GM19193 (cell line): Measurements from ENCODE around the gene PGC.

ENCODE experiments used
- POLR2A ChIP-seq: IDR thresholded peaks from 4 replicates; pipeline ENCODE4 v1.6.1; 2011; ENCODE audit not compliant: insufficient read depth, insufficient read length; ENCODE audit errors: extremely low read depth

PGC gene

DNA sequence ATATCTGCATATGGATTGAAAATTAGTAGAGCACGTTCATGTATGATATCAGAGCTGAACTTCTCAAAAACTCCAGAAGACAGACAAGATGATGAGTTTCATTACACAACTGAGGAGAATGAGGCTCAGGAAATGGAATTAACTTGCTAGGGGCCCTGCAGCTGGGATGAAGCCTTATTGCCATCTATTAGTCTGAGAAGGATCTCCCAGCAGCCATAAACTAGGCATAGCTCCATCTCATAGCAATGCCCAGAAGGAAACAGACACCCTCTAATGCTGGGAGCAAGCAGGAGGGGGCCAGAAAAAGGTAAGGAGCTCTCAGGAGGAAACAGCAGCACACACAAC lies 29.8 kb downstream of the PGC start:
- TF ChIP-seq POLR2A: no peak

DNA sequence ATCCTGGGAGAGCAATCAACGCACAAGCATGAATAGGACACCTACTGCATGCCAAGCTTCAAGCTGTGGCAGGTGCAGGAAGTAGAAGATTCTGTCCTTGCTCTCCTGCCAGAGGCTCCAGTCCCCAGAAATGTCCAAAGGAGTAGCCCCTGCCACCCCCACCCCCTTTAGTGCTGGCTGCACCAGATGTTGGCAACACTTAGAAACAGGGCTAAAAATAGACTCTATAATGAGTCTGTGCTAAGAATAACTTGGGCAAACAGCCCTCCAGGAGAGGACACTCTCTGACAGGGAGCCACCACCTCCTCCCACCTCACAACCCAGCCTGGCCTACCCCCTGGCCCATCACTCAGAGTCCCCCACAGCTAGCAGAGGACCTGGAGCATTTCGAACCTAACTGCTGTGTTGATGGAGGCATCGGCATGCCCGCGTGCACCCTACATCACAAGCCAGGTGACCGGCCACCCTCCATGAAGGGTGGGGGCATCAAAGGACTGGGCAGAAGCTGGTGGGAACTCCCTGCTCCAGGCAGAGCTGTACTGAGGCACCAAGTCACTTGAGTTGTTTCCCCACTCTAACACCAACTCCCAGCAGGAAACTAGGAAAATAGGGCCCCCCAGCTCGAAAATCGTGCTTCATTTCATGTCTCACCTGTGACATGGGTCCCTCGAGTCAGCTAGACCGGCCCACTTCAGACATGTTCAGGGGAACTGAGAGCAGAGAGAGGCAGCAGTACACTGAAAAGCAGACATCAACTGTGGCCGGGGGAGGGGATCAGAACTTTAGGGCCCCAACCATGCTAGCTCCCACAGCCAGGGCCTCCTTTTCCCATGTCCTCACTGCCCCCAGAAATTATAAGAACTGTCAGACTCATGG lies 30.4 kb downstream of the PGC start:
- TF ChIP-seq POLR2A: no peak

DNA sequence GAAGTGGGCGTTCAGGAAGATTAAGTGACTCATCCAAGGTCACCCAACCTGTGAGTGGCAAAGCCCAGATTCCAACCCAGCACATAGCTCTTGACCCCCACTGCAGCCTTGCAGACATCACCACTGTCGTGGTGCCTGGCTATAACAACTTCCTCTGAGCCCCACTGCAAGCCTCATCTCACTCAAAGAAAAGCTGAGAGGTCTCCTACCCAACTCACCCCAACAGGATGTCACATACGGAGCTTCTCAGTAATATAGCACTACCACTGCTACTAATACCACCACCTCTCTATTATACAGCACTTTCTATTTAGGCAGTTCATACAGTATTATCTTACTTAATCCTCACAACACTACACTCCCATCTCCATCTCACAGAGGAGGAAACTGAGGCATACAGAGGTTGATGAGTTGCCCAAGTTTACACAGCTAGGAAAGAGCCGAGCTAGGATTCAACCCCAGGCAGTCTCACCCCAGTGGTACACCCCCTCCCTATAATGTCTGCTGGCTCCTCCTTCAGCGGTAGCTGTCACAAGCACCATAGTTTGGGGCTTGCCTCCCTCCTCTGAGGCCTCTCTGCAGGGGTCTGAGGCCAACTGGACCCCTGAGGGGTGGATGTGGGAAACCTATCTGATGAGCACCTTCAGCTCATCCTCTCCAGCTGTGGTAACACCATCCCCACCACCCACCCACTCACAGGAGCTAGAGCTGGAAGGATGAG lies 31.2 kb downstream of the PGC start:
- TF ChIP-seq POLR2A: no peak

DNA sequence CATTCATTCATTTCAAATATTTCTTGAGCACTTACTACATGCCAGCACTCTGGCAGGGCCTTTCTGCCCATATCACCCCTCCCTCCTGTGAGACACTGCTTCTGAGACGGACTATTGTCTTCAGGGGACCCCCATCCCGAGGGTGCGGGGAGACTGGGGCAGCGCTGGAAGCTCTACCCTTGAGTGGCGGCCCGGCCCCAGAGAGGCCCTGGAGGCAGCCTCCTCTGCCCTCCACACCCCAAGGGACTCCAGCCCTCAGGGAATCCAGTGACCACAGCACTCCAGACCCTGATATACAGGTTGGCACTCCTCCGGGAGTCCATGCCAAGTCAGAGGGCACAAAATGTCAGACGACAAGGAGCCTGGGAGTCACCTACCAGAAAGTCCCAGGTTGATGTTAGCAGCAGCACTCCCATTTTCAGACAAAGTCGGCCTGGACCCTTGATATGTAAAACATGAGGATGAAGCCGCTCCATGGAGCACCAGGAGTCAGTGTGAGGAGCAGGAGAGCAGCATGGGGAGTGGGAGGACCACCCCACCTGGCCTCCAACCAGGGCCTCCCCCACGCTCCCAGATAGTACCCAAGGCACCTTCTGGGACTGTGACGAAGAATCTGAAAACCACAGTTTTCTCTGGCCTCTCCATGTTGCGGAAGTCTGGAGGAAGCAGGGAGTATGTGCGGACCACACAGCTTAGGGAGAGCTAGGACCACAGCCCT lies 32.5 kb downstream of the PGC start:
- TF ChIP-seq POLR2A: no peak

DNA sequence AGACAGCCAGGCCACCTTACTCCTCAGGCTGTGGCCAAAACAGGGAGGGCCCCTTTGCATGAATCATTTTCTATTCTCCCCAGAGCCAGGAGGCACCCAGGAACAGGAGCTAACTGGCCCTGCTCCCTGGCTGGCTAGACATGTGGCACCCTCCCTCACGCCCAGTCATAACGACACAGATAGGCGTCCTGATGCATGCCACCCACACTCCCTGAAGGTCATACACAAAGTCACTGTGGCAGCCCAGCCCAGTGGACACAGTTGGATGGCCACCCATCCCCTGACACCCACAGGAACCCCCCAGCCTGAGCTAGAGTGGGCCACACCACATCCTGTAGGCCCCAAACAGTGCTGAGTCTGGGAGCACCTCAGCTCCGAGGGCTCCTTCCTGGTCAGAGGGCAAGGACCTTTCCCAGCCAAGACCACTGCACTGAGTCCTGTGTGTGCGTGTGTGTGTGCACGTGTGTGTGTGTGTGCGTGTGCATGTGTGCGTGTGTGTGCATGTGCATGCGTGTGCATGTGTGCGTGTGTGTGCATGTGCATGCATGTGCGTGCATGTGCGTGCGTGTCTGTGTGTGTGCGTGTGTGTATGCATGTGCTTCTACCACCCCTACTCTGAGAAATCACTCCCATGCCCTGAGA lies 33.4 kb downstream of the PGC start:
- TF ChIP-seq POLR2A: peak; percentile 29

DNA sequence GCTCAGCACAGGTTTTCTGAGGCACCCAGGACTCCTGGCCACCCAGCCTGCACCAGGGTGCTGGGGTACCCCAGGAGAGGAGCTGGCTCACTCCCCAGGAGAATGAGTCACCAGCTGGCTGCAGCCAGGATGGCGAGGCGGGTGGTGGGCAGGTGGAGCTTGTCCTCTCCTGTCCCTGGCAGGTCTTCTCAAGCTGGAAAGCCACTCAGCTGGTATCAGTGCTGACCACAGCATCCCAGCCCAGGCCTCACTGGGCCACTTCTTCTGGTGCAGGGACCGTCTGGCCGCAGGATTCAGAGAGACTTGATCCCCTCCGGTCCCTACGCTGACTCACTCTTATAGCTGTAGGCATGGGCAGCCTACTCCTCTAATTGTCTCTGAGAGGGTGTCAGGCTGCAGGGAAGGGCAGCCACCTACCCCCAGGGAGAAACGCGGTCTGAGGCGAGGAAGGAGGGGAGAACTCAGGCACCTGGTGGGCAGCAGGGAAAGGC lies 34.0 kb downstream of the PGC start:
- TF ChIP-seq POLR2A: peak; percentile 6

DNA sequence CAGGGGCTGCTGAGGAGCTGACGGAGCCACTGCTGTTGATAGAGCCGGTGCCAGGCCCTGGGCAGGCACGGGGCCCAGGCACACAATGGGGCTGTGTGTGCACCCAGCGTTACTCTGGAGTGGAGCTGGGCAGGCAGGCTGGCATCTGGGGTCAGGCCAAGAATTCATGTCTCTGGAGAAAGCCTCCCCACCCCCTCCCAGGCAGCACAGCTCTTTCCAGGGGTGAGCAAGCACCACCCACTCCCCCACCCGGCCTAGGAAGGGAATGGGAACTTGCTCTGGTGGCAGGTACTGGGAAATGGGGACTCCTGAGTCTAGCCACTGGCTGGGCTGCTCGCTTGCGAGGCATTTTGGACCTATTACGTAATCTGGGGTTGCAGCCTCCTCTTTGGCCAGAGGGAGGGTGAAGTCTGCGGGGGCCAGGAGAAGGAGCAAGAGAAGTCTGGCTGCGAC lies 34.5 kb downstream of the PGC start:
- no peak for TF ChIP-seq POLR2A

DNA sequence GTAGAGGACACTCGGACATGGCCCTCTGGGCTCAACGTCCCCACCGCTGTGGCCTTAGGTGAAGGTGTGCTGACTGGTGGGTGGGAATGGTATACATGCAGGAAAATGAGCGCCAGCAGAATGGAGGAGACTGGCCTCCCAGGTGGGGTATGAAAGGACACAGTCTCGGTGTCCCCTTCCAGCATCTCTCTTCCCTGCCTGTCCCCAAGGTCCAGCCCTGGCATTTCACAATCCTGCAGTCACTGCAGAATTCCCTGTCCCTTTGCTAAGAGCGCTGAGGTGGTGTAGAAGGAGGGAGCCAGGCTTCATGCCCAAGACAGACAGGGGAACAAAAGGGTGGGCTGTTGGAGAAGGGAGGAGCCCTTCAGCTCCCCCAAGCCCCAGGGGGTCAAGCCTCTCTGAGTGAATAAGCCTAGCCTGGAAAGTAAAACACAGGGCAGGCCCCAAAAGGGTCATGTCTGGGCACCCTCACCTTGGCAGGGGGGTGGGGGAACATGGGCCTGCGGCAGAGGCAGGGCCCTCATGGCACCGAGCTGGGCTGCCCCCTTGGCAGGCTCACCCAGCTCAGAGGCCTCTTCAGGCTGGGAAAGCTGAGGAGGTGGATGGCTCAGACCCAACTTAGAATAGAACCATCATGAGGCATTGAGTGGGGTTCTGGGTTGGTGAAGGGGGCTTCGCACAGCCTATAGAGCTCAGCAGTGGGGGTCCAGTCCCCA lies 35.7 kb downstream of the PGC start:
- no peak for TF ChIP-seq POLR2A

DNA sequence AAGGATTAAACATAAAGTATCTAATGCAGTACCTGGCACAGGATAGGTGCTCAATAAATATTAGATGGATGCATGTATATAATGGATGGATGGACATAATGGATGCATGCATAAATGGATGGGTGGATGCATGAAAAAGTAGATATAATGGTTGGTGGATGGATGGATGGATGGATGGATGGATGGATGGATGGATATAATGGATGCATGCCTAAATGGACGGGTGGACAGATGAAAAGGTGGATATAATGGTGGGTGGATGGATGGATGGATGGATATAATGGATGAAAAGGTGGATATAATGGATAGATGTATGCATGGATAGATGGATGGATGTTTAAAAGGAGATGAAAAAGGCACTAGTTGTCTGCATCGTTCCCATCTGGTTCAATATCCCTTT lies 37.8 kb downstream of the PGC start:
- no peak for TF ChIP-seq POLR2A

DNA sequence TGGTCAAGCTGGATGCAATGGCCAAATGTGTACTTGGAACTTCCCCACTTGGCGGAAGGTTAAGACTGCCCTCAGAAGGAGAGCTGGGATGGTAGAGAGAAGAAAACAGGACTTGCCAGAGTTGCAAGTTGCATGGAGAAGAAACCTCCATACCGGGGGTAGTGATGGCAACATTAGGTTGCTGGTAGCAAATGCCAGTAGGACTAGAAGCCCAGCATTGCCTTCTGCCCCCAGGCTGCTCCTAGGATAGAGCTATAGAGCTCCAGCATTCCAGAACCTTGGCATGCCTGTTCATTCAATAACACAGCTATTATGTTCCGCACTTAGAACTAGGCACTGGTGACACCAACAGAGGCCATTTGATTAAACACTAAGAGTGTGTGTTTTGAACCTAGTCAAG lies 38.3 kb downstream of the PGC start:
- TF ChIP-seq POLR2A: no peak

DNA sequence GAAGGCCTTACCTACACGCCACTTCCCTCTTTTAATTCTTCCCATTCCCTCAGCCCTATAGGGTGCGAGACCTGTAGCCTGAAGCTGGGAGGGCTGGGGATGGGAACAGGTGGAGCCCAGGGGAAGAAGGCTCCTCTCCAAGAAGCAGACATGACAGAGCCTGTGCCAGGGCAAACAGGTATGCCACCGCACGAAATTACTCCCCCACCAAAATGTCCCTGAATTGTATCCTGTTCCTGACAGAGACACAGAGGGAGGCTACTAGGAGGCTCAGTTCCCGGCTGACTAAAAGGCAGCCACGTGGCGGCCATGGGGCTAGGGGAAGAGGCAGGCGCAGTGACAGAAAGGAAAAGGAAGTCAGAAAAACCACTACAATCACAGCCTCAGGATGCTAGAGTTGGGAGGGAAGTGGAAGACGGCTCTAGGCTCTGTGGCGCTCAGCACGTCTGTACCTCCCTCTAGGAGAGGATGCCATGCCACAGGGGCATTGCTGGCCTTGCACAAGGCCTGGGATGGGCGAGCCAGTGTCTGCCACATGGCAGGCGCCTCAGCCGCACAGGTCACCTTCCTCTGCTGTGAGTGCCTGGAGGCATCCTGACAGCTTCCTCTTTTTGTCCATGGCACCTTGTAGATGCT lies 39.5 kb downstream of the PGC start:
- TF ChIP-seq POLR2A: peak; percentile 38

DNA sequence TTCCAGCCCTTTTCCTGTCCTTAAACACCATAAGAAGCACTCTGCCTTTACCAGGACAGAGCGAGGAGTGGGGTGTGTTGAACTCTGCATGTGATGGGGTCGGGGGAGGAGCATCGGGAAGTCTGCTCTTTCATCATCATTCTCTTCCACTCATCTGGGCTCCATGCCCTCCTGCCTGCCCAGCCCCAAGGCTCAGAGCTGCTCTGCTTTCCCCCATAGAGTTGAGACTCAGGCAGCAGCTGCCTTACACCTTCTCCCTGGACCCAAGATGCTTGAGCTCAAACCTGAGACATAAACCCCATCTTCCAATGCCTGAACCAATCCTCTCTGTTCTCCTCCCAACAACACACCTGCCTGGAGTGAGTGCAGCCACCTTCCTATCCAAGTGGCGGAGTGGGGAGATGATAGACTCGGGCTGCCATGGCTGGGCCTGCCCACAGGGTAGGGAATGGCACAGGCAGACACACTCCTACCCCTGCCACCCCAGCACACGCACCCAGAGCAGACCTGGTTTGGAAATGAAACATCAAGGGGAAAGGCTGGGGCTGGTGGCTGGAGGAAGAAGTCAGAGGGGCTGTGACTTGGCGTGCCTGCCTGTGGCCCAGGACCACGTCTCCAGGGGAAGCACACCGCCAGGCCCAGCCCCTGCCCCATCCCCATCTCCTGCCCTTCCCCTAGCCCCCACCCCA lies 40.2 kb downstream of the PGC start:
- peak; percentile 64 for TF ChIP-seq POLR2A

DNA sequence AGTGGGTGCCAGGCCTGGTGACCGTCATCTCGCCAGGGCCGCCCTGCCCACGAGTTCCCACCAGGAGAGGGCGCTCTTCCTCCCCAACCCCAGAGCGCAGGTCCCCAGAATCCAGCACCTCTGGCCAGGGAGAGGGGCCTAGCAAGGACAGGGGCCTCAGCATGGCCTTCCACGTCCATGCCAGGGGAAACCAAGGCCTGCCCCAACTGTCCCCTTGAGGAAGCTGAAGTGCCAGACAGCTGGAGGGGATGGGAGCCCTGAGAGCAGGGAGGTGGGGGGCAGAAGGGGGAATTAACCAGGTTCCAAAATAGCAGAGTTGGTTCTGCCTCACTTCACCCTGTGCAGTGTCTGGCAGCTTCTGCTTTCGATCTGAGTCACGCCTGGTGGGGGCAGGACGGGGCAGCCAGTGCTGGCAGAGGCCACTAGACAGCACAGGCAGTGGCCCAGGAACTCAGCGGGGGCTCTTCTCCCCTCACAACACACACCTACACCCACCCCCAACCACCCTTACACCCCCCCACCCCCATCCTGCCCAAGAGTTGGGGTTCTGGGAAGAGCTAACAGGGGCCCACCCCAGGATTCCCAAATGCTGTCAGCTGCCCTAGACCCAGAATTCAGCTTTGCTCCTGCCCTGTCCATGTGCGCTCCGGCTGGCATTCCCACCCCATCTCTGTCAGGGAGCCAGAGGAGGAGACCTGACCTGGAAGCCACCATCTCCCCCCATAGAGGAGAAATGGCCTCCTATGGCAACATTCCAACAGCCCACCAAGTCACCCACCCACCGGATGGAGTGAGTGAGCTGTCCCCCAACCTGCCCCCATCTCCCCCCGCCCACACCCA lies 41.0 kb downstream of the PGC start:
- peak; percentile 61 for TF ChIP-seq POLR2A
